Upper lobe of left lung (tissue), 6 donors: ENCODE measurements around the gene RRP1. TPM values are rescaled to one million over a fixed set of nuclear protein-coding genes. Genes with fewer than 3 reads are reported as not detected.
"Not testable (repeated sequence)": the region's sequence is repeated elsewhere in the genome, so short reads cannot be mapped to it uniquely, and the experiment has no call there.

Experiments
- ATAC-seq, 2 donors: fragments of 200-7000 bp; cut with Tn5 transposase; one replicate each; pipeline ENCODE4 v1.9.1; 2022; ENCODE audit warnings: mild to moderate bottlenecking in 2 of 2, moderate library complexity in 2 of 2; ENCODE audit not compliant: low FRiP score in 2 of 2
- DNase-seq, 2 donors: peaks; one replicate each; pipeline ENCODE4 v3.0.0-alpha.2; 2019 to 2020
- H3K27ac ChIP-seq, 4 donors: fragments of 200-600 bp; sonication (generic); one replicate each; pipeline ENCODE4 v1.5.1; 2016 to 2019
- H3K27me3 ChIP-seq, 4 donors: fragments of 200-600 bp; sonication (generic); one replicate each; pipeline ENCODE4 v1.5.1; 2017 to 2019
- H3K36me3 ChIP-seq, 4 donors: fragments of 200-600 bp; sonication (generic); one replicate each; pipeline ENCODE4 v1.5.1; 2016 to 2019
- H3K4me1 ChIP-seq, 4 donors: fragments of 200-600 bp; sonication (generic); one replicate each; pipeline ENCODE4 v1.5.1; 2018 to 2019
- H3K4me3 ChIP-seq, 4 donors: fragments of 200-600 bp; sonication (generic); one replicate each; pipeline ENCODE4 v1.5.1; 2017 to 2019; ENCODE audit warnings: mild to moderate bottlenecking in 2 of 4, moderate library complexity in 1 of 4
- H3K9me3 ChIP-seq, 4 donors: fragments of 200-600 bp; sonication (generic); one replicate each; pipeline ENCODE4 v1.5.1; 2018 to 2019
- EP300 ChIP-seq, 4 donors: sonication (generic); formaldehyde crosslinking; IDR thresholded peaks; one replicate each; pipeline ENCODE4 v1.5.1; 2017; ENCODE audit warnings: antibody characterized with exemption in 4 of 4, control low read depth in 2 of 4
- POLR2A ChIP-seq, 4 donors: fragments of 450-650 bp; IDR thresholded peaks; one replicate each; pipeline ENCODE4 v1.5.1; 2016 to 2017; ENCODE audit warnings: antibody characterized with exemption in 4 of 4, mild to moderate bottlenecking in 2 of 4
- POLR2AphosphoS5 ChIP-seq, 2 donors: sonication (generic); formaldehyde crosslinking; IDR thresholded peaks; one replicate each; pipeline ENCODE4 v1.5.1; 2017; ENCODE audit warnings: antibody characterized with exemption in 2 of 2
- WGBS, 2 donors: methylation state at CpG; one replicate each; pipeline ENCODE4 v1.1.5; 2017 to 2018; 5-methylcytosine and 5-hydroxymethylcytosine counted together
- total RNA-seq, 6 donors: library from RNA; depleted of rRNA in 4 of 6; stranded (reverse); fragments of >200 nt in 4 of 6; gene quantifications; one replicate each; pipeline versions ENCODE4 v1.1.0 to v1.2.1, GENCODE V29; 2016 to 2021
- TF ChIP-seq, protein P1 (sequence below), 6 experiments: fragments of 450-650 bp in 4 of 6; fragments of 200-600 bp in 2 of 6; sonication (generic) in 2 of 6; IDR thresholded peaks; one replicate each; pipeline ENCODE4 v1.5.1; 2016 to 2019; ENCODE audit warnings: antibody characterized with exemption in 6 of 6
- donor health status: DM: no; HTN: no; CAD: no; lungs with moderate emphysema.
- donor health status: DM: no; HTN: yes; CAD: no; lungs with severe emphysema.

RRP1 gene
- total RNA-seq, 6 donors from 2014 or later, result 12.0 to 25.1 (median 20.9) TPM

DNA sequence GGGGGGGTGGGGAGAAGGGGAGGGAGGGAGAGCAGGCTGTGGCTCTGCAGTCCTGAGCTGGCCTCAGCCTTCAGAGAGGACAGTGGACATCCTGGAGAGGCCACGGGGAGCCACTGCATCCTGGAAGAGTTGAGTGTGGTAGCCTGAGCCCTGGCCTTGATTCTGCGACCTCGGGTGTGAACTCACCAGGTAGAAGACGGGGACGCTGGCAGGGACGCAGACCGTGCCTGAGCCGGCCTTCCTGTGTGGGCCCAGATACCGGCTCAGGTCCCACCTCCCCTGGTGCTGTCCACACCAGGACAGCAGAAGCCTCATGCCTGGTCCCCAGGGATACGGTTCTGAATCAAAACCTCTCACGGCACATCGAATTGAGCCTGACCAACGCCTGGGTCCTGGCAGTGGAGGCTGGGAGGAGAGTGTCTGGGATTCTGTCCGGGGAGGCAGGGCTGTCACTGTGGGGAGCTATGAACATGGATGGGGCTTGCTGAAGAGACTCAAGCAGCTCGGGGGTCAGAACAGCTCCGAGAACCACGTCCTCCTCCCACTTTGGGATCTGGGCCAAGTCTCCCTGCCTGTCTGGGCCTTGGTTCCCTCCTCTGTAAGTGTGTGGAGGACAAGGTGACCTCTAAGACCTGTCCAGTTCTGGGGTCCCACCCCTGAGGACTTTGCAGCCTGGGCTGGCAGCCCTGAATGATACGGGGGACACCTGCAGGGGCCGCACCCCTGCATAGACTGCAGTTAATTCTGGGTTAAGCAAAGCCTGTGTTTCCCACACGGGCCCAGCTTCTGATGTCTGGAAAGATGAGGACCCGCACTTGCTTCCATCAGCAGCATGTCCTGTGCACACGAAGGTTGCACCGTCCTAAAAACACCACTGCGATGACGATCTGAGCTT, 30.4 kb downstream of the RRP1 start:
- Histone ChIP-seq H3K9me3 (no peaks in the 10 kb centered on the region), H3K27ac (no peak overlapping the region), H3K36me3 (no peaks in the 10 kb centered on the region), H3K4me1 (peaks cover 0 to 13% (median 0%) of the 10 kb centered on the region in 4 donors), H3K4me3 (no peak overlapping the region), H3K27me3 (no peaks in the 10 kb centered on the region)
- TF ChIP-seq, protein P1, sequence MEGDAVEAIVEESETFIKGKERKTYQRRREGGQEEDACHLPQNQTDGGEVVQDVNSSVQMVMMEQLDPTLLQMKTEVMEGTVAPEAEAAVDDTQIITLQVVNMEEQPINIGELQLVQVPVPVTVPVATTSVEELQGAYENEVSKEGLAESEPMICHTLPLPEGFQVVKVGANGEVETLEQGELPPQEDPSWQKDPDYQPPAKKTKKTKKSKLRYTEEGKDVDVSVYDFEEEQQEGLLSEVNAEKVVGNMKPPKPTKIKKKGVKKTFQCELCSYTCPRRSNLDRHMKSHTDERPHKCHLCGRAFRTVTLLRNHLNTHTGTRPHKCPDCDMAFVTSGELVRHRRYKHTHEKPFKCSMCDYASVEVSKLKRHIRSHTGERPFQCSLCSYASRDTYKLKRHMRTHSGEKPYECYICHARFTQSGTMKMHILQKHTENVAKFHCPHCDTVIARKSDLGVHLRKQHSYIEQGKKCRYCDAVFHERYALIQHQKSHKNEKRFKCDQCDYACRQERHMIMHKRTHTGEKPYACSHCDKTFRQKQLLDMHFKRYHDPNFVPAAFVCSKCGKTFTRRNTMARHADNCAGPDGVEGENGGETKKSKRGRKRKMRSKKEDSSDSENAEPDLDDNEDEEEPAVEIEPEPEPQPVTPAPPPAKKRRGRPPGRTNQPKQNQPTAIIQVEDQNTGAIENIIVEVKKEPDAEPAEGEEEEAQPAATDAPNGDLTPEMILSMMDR (IDR thresholded peaks at IDR 0.05), result no peak
- TF ChIP-seq EP300 (IDR thresholded peaks at IDR 0.05) (no peak), POLR2A (IDR thresholded peaks at IDR 0.05) (no peak), POLR2AphosphoS5 (IDR thresholded peaks at IDR 0.05) (no peak)
- 87 to 94% methylated on average over 13 to 25 of the region's 25 CpGs for WGBS, 2 donors
- no peak for ATAC-seq
- DNase-seq, result peak in 1 of 2 donors; percentile 46

DNA sequence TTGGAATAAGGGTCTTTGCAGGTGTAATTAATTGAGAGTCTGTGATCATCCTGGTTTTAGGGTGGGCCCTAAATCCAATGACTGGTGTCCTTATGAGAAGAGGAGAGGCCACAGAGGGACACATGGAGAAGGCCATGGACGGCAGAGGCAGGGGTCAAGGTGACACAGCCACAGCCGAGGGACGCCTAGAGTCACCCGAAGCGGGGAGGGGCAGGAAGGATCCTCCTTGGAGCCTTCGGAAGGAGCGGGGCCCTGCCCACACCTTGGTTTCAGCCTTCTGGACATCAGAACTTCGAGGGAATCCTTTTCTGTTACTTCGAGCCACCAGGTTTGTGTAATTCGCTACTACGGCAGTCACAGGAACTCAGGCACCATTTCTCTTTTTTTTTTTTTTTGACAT, 31.1 kb downstream of the RRP1 start:
- 89 to 95% methylated on average over 10 to 11 of the region's 11 CpGs for WGBS, 2 donors
- TF ChIP-seq, protein P1 (IDR thresholded peaks at IDR 0.05), result no peak
- no peak for TF ChIP-seq POLR2AphosphoS5 (IDR thresholded peaks at IDR 0.05)
- TF ChIP-seq POLR2A (IDR thresholded peaks at IDR 0.05), result no peak
- TF ChIP-seq EP300 (IDR thresholded peaks at IDR 0.05), result no peak
- no peak overlapping the region for H3K27ac ChIP-seq
- no peak overlapping the region for H3K4me3 ChIP-seq
- ATAC-seq (no peak), DNase-seq (no peak)
- H3K27me3 ChIP-seq, result no peaks in the 10 kb centered on the region
- H3K36me3 ChIP-seq, result no peaks in the 10 kb centered on the region
- no peaks in the 10 kb centered on the region for H3K9me3 ChIP-seq
- peaks cover 0 to 13% (median 0%) of the 10 kb centered on the region in 4 donors for H3K4me1 ChIP-seq

DNA sequence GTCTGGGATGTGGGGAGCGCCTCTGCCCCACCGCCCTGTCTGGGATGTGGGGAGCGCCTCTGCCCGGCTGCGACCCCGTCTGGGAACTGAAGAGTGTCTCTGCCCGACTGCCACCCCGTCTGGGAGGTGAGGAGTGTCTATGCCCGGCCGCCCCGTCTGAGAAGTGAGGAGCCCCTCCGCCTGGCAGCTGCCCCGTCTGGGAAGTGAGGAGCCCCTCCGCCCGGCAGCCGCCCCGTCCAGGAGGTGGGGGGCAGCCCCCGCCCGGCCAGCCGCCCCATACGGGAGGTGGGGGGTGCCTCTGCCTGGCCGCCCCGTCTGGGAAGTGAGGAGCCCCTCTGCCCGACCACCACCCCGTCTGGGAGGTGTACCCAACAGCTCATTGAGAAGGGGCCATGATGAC, 32.8 kb downstream of the RRP1 start:
- not testable (repeated sequence) for H3K27me3 ChIP-seq
- 89% methylated on average over 10 of the region's 25 CpGs; no CpG with 5 or more reads in 1 of the 2 donors for WGBS, 2 donors

DNA sequence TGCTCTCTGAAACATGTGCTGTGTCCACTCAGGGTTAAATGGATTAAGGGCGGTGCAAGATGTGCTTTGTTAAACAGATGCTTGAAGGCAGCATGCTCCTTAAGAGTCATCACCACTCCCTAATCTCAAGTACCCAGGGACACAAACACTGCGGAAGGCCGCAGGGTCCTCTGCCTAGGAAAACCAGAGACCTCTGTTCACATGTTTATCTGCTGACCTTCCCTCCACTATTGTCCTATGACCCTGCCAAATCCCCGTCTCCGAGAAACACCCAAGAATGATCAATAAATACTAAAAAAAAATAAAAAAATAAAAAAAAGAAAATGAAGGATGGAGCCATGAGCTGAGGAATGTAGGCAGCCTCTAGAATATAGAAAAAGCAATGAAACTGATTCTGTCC, 33.4 kb downstream of the RRP1 start:
- DNase-seq, H3K9me3 ChIP-seq, H3K27me3 ChIP-seq, H3K27ac ChIP-seq, ATAC-seq, H3K4me3 ChIP-seq, H3K36me3 ChIP-seq: not testable (repeated sequence)
- peaks cover 0 to 18% (median 2%) of the 10 kb centered on the region in 4 donors for H3K4me1 ChIP-seq
- WGBS, 2 donors, result 85 to 93% methylated on average over 4 to 5 of the region's 5 CpGs

More for the DNA sequence above, 32.8 kb downstream of the RRP1 start:
- not testable (repeated sequence) for H3K4me3 ChIP-seq, H3K9me3 ChIP-seq, H3K27ac ChIP-seq, H3K36me3 ChIP-seq, ATAC-seq
- H3K4me1 ChIP-seq, result peaks cover 0 to 23% (median 2%) of the 10 kb centered on the region in 4 donors
- DNase-seq, result peak in 1 of 2 donors; percentile 73

DNA sequence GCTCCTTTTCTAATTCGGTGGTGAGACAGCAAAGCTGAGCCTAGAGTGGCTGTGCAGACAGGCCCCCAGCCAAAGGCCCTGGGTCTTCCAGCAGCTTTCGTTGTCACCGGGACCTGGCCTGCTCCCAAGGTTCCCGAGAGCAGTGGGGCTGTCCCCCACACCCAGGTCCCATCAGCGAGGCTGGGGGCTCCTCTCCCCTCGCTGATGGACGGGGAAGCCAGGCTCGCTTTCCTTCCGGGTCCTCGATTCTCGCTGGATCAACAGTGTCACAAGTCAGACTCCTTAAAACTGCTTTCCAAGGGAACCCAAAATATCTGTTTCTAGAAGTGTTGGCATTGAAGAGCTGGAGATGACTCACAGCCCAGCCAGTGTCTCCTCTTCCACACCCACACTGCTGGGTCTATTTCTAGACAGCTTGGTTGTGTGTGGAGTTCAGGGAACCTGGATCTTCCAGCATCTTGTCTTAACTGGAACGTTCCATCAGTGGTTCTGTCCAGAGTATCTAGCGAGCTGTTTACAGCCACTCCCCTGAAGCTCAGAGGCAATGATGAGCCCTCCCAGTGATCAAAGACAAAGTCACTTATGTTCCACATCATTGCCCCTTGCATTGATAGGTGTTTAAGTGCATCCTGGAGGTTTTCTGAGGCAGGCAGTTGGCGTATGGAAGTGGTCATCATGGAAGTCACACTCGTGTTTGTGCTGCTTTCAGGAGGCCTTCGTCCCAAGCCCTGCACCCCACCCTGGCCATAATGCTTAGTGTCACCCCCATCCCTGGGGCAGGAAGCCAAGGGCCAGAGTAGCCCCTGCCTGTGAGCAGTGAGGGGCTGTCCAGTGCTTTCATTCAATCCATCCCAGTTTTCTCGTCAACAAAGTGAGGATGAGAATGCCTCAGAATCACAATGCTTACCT, 35.2 kb downstream of the RRP1 start:
- ATAC-seq, result peak in 1 of 2 donors; percentile 68
- no peaks in the 10 kb centered on the region for H3K36me3 ChIP-seq
- no peak for TF ChIP-seq POLR2AphosphoS5 (IDR thresholded peaks at IDR 0.05)
- TF ChIP-seq, protein P1 (IDR thresholded peaks at IDR 0.05), result no peak
- H3K27me3 ChIP-seq, result no peaks in the 10 kb centered on the region
- WGBS, 2 donors, result 85 to 90% methylated on average over 11 to 17 of the region's 17 CpGs
- H3K4me3 ChIP-seq, result no peak overlapping the region
- peaks cover 0 to 17% (median 2%) of the 10 kb centered on the region in 4 donors for H3K4me1 ChIP-seq
- no peaks in the 10 kb centered on the region for H3K9me3 ChIP-seq
- peak in 1 of 2 donors; percentile 32 for DNase-seq
- no peak overlapping the region for H3K27ac ChIP-seq
